CD4-positive, alpha-beta T cell treated with Interleukin-17A for 1 hour (primary cell): ENCODE results near the gene LHCGR.
"Not testable (repeated sequence)": the region's sequence is repeated elsewhere in the genome, so short reads cannot be mapped to it uniquely, and the experiment has no call there.

ENCODE experiments used
- DNase-seq: peaks from one replicate; pipeline ENCODE4 v3.0.0-alpha.2; 2020

LHCGR gene

GRCh38 chr2:48703621-48704020 lies 51.9 kb downstream of the LHCGR start:
- not testable (repeated sequence) for DNase-seq

- DNase-seq, result no peak
Measured at GRCh38 chr2:48699348-48699930, 56.1 kb downstream of the LHCGR start.

- DNase-seq, result no peak
Measured at GRCh38 chr2:48696881-48697280, 58.6 kb downstream of the LHCGR start.

- no peak for DNase-seq
Measured at GRCh38 chr2:48695991-48696390, 59.5 kb downstream of the LHCGR start.

GRCh38 chr2:48694149-48694548 lies 61.4 kb downstream of the LHCGR start:
- no peak for DNase-seq

- no peak for DNase-seq
Measured at GRCh38 chr2:48693645-48694044, 61.9 kb downstream of the LHCGR start.

- DNase-seq, result no peak
Measured at GRCh38 chr2:48693066-48693465, 62.5 kb downstream of the LHCGR start.

- DNase-seq, result no peak
Measured at GRCh38 chr2:48691935-48692691, 63.4 kb downstream of the LHCGR start.

- no peak for DNase-seq
Measured at GRCh38 chr2:48685126-48685525, 70.4 kb downstream of the LHCGR start.

GRCh38 chr2:48677450-48677849 lies 78.1 kb downstream of the LHCGR start:
- DNase-seq, result no peak

- no peak for DNase-seq
Measured at GRCh38 chr2:48674933-48675332, 80.6 kb downstream of the LHCGR start.

GRCh38 chr2:48673581-48673980 lies 81.9 kb downstream of the LHCGR start:
- DNase-seq, result no peak

- no peak for DNase-seq
Measured at GRCh38 chr2:48668992-48669391, 86.5 kb downstream of the LHCGR start.

- no peak for DNase-seq
Measured at GRCh38 chr2:48651158-48651790, 104.2 kb downstream of the LHCGR start.

- no peak for DNase-seq
Measured at GRCh38 chr2:48638261-48638660, 117.3 kb downstream of the LHCGR start.
